Colonic mucosa (tissue), 4 donors: ENCODE results near the gene FOLR2. TPM values are rescaled to one million over a fixed set of nuclear protein-coding genes. Genes with fewer than 3 reads are reported as not detected.

Experiments used
- DNase-seq: peaks from one replicate; pipeline ENCODE4 v3.0.0-alpha.2; 2020
- H3K27ac ChIP-seq: fragments of 200-600 bp; one replicate; pipeline ENCODE4 v1.8.0; 2021
- H3K27me3 ChIP-seq: fragments of 200-600 bp; one replicate; pipeline ENCODE4 v1.8.0; 2021
- H3K36me3 ChIP-seq: fragments of 200-600 bp; one replicate; pipeline ENCODE4 v1.8.0; 2021
- H3K4me1 ChIP-seq: fragments of 200-600 bp; one replicate; pipeline ENCODE4 v1.8.0; 2021; ENCODE audit warnings: mild to moderate bottlenecking
- H3K4me3 ChIP-seq: fragments of 200-600 bp; one replicate; pipeline ENCODE4 v1.8.0; 2021
- H3K9ac ChIP-seq, 2 donors: one replicate each; pipeline ENCODE4 v1.7.0; 2013; ENCODE audit warnings: control low read depth in 2 of 2, low read depth in 2 of 2, low read length in 2 of 2
- H3K9me3 ChIP-seq: fragments of 200-600 bp; one replicate; pipeline ENCODE4 v1.8.0; 2021
- CTCF ChIP-seq: fragments of 200-600 bp; IDR thresholded peaks from one replicate; pipeline ENCODE4 v1.8.0; 2022; ENCODE audit warnings: antibody characterized with exemption, mild to moderate bottlenecking
- intact Hi-C: fragments of 100-400 bp; cut with DNase I; formaldehyde crosslinking; loops from one replicate; pipeline ENCODE4 v1.14.1; 2022
- total RNA-seq, 2 donors: library from RNA; stranded (reverse); fragmentation: NEBNext Ultra II Directional in 1 of 2; extraction: Animal tissue kit (Norgen Biotek cat#: 25700) in 1 of 2; gene quantifications; one replicate each; pipeline ENCODE4 v1.2.1, GENCODE V29; 2021
- donor health status: healthy.
- donor health status: DM: no; HTN: no; CAD: no.
- donor health status: DM: no; HTN: no; CAD: no.

The FOLR2 gene
- total RNA-seq, 2 donors from 2014 or later: 4.5 to 15.4 TPM

- no peak overlapping the region for H3K4me3 ChIP-seq
- no peak for DNase-seq
- peaks cover 15% of the 10 kb centered on the region for H3K4me1 ChIP-seq
- no peak for TF ChIP-seq CTCF
- H3K27ac ChIP-seq: no peak overlapping the region
- no peak overlapping the region for H3K9ac ChIP-seq
- intact Hi-C loops: no loop called here
- H3K36me3 ChIP-seq: no peaks in the 10 kb centered on the region
- H3K27me3 ChIP-seq: peaks cover 71% of the 10 kb centered on the region
- no peaks in the 10 kb centered on the region for H3K9me3 ChIP-seq
Observed at GRCh38 chr11:72243173-72244059, 26.8 kb downstream of the FOLR2 start.

GRCh38 chr11:72244060-72244360 lies 27.4 kb downstream of the FOLR2 start, which contains the start of gene PHOX2A:
Gene PHOX2A (minus strand): TSS chr11:72244176. CDS start chr11:72244004, 172 bp downstream.
- no peaks in the 10 kb centered on the region for H3K9me3 ChIP-seq
- no peak within 1 kb of the TSS for H3K4me3 ChIP-seq
- intact Hi-C loops: no loop called here
- TF ChIP-seq CTCF: no peak
- H3K27ac ChIP-seq: no peak within 1 kb of the TSS
- DNase-seq: no peak
- H3K9ac ChIP-seq: no peak within 1 kb of the TSS
- H3K36me3 ChIP-seq: no peaks in the 10 kb centered on the region
- peaks cover 71% of the 10 kb centered on the region for H3K27me3 ChIP-seq
- H3K4me1 ChIP-seq: peaks cover 15% of the 10 kb centered on the region

- TF ChIP-seq CTCF: no peak
- Histone ChIP-seq H3K27ac (no peak overlapping the region), H3K9me3 (no peaks in the 10 kb centered on the region), H3K4me1 (peaks cover 9% of the 10 kb centered on the region), H3K9ac (no peak overlapping the region), H3K4me3 (no peak overlapping the region), H3K36me3 (no peaks in the 10 kb centered on the region), H3K27me3 (peaks cover 71% of the 10 kb centered on the region)
- intact Hi-C loops: no loop called here
- DNase-seq: no peak
Observed at GRCh38 chr11:72244361-72245262, 28.0 kb downstream of the FOLR2 start.

GRCh38 chr11:72245263-72245816 lies 28.7 kb downstream of the FOLR2 start:
- Histone ChIP-seq H3K36me3 (no peaks in the 10 kb centered on the region), H3K9ac (no peak overlapping the region), H3K4me3 (no peak overlapping the region), H3K27ac (no peak overlapping the region), H3K9me3 (no peaks in the 10 kb centered on the region), H3K27me3 (peaks cover 67% of the 10 kb centered on the region), H3K4me1 (peaks cover 6% of the 10 kb centered on the region)
- TF ChIP-seq CTCF: no peak
- DNase-seq: no peak
- intact Hi-C loops: no loop called here

- intact Hi-C loops: no loop called here
- Histone ChIP-seq H3K36me3 (no peaks in the 10 kb centered on the region), H3K27ac (no peak overlapping the region), H3K27me3 (peaks cover 47% of the 10 kb centered on the region), H3K9ac (no peak overlapping the region), H3K9me3 (no peaks in the 10 kb centered on the region), H3K4me1 (no peaks in the 10 kb centered on the region), H3K4me3 (no peak overlapping the region)
- TF ChIP-seq CTCF: no peak
- DNase-seq: no peak
Observed at GRCh38 chr11:72247584-72247983, 31.0 kb downstream of the FOLR2 start.
